ENCODE measurements around the gene SLC26A3. TPM values are rescaled to one million over a fixed set of nuclear protein-coding genes. Genes with fewer than 3 reads are reported as not detected.

SLC26A3 gene
- not detected for total RNA-seq

DNA sequence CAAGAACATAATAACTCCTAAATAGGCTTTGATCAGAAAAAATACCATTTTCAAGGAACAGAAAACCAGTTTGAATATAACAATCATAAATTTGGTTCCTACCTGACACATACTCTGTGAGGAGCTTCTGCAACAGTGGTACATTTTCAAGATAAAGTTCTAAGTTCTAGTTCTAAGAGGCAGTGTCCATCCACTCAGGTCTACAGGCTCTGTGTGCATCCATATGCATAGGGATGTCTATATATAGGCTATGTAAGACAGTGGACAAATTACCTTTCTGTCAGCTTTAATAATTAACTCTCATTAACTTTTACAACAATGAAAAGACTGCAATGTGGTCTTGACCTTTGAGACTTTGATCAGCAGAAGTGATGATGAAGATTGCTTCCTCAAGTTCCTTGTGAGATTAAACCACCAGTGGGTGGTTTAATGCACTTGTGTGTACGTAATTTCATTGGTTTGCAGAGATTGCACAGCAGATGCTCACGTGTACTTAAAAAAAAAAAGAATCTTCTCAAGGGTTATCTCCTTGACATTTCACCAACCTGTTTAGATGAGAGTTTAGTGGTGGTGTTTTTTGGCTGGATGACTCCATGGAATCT is at the start of gene SLC26A3:
Gene SLC26A3 (minus strand): TSS at position 215 of the 602 bp plus-strand sequence. CDS start 8,714 bp downstream, outside the sequence.

GRCh38 chr7:107743567-107744344 is 59.3 kb downstream of the SLC26A3 start, which contains the start of gene CBLL1:
Gene CBLL1, plus strand, starts transcription at chr7:107744142. Its CDS starts 22 bp downstream, at chr7:107744164.

Other genes starting within 250 kb of the SLC26A3 start
- 168 TPM for gene COG5, start 239.3 kb downstream of the SLC26A3 start, total RNA-seq
- 14.9 TPM for gene DUS4L, start 239.3 kb downstream of the SLC26A3 start, total RNA-seq
- gene BCAP29, start 223.0 kb downstream of the SLC26A3 start, total RNA-seq, result 112 TPM
- 0.60 TPM for gene SLC26A4, start 142.4 kb downstream of the SLC26A3 start, total RNA-seq
- 29.1 TPM for gene CBLL1, start 59.1 kb downstream of the SLC26A3 start, total RNA-seq
- 124 TPM for gene DLD, start 88.0 kb upstream of the SLC26A3 start, total RNA-seq
- gene LAMB1, start 199.9 kb upstream of the SLC26A3 start, total RNA-seq, result 206 TPM